Stomach (tissue), 4 donors: Measurements from ENCODE around the gene ATP2A3.

Source experiments
- CTCF ChIP-seq, 7 experiments: fragments of 450-650 bp in 4 of 7; fragments of 200-600 bp in 3 of 7; sonication (generic) in 3 of 7; IDR thresholded peaks; one replicate each; pipeline ENCODE4 v1.5.1; 2016 to 2019; ENCODE audit warnings: antibody characterized with exemption in 7 of 7, control low read depth in 2 of 7, mild to moderate bottlenecking in 1 of 7
- EP300 ChIP-seq: sonication (generic); formaldehyde crosslinking; IDR thresholded peaks from one replicate; pipeline ENCODE4 v1.6.1; 2017; ENCODE audit warnings: antibody characterized with exemption
- POLR2A ChIP-seq, 4 donors: fragments of 450-650 bp; IDR thresholded peaks; one replicate each; pipeline ENCODE4 v1.6.1; 2016; ENCODE audit warnings: antibody characterized with exemption in 4 of 4, control low read depth in 2 of 4, mild to moderate bottlenecking in 1 of 4, moderate library complexity in 1 of 4
- POLR2AphosphoS5 ChIP-seq, 3 donors: sonication (generic); formaldehyde crosslinking; IDR thresholded peaks; one replicate each; pipeline ENCODE4 v1.6.1; 2016; ENCODE audit warnings: antibody characterized with exemption in 3 of 3

- no peak for TF ChIP-seq CTCF (IDR thresholded peaks at IDR 0.05)
- no peak for TF ChIP-seq POLR2AphosphoS5 (IDR thresholded peaks at IDR 0.05)
- no peak for TF ChIP-seq EP300
- TF ChIP-seq POLR2A (IDR thresholded peaks at IDR 0.05), result no peak
Measured at GRCh38 chr17:3927628-3928340, 36.5 kb downstream of the ATP2A3 start.
